ENCODE results near the gene RCE1.

- no peak for TF ChIP-seq SP2 (tag by site-specific recombination; IDR thresholded peaks at IDR 0.05)
- TF ChIP-seq CTCF (tag by site-specific recombination; IDR thresholded peaks at IDR 0.05) = no peak
Observed at GRCh38 chr11:66888282-66888681, 45.0 kb downstream of the RCE1 start.
